Adrenal gland (tissue), 5 donors: ENCODE data around the gene PAQR7.
A peak's percentile ranks its signal among the peaks of the same experiment; 100 is the strongest.

Source experiments
- POLR2A ChIP-seq, 2 donors: fragments of 450-650 bp; IDR thresholded peaks; one replicate each; pipeline ENCODE4 v1.6.1; 2017; ENCODE audit warnings: antibody characterized with exemption in 2 of 2, mild to moderate bottlenecking in 2 of 2, moderate library complexity in 1 of 2
- TF ChIP-seq, protein P1 (sequence below), 6 experiments: fragments of 450-650 bp in 4 of 6; fragments of 200-600 bp in 2 of 6; sonication (generic) in 1 of 6; IDR thresholded peaks; 1 replicate in 5 of 6; 2 replicates in 1 of 6; pipeline versions ENCODE4 v1.5.1 to v1.8.0; 2016 to 2021; ENCODE audit warnings: antibody characterized with exemption in 6 of 6, mild to moderate bottlenecking in 2 of 6, moderate library complexity in 1 of 6
- donor health status: DM: no; HTN: no; CAD: no.

DNA sequence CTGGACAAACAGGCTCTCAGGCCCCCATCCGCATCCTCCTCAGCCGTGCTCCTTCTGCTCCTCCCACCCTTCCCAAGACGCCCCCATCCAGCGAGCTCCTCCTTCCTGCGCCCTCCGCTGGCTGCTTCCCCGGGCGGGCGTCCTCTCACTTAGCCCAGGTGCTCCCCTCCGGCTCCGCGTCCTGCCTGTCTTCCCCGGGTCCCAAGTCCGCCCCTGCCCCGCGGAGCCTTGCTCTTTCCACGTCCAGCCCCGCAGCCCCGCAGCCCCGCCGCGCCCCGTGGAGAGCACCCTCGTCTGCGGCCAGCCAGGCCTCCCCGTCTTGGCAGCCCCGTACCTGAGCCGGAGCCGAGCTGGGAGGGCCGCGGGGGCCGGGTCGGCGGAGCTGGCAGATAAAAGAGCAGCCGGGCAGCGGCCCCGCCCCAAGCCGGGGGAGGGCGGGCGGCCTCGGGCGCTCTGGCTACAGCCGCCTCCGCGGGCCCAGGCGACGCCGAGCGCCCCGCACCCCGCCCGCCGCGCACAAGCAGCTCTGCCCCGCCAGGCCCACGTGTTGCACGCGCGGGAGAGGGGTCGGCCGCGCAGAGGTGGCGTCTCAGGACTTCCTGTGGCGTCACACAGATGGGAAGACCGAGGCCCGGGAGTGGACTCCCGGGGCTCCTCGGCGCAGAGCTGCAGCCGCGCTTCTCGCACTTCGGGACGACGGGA lies at the start of gene PAQR7:
- TF ChIP-seq, protein P1, sequence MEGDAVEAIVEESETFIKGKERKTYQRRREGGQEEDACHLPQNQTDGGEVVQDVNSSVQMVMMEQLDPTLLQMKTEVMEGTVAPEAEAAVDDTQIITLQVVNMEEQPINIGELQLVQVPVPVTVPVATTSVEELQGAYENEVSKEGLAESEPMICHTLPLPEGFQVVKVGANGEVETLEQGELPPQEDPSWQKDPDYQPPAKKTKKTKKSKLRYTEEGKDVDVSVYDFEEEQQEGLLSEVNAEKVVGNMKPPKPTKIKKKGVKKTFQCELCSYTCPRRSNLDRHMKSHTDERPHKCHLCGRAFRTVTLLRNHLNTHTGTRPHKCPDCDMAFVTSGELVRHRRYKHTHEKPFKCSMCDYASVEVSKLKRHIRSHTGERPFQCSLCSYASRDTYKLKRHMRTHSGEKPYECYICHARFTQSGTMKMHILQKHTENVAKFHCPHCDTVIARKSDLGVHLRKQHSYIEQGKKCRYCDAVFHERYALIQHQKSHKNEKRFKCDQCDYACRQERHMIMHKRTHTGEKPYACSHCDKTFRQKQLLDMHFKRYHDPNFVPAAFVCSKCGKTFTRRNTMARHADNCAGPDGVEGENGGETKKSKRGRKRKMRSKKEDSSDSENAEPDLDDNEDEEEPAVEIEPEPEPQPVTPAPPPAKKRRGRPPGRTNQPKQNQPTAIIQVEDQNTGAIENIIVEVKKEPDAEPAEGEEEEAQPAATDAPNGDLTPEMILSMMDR (IDR thresholded peaks at IDR 0.05) = no peak
- peak in 1 of 2 donors; percentile 78 for TF ChIP-seq POLR2A (IDR thresholded peaks at IDR 0.05)
